ENCODE data around the gene BFSP1.

The BFSP1 gene

DNA sequence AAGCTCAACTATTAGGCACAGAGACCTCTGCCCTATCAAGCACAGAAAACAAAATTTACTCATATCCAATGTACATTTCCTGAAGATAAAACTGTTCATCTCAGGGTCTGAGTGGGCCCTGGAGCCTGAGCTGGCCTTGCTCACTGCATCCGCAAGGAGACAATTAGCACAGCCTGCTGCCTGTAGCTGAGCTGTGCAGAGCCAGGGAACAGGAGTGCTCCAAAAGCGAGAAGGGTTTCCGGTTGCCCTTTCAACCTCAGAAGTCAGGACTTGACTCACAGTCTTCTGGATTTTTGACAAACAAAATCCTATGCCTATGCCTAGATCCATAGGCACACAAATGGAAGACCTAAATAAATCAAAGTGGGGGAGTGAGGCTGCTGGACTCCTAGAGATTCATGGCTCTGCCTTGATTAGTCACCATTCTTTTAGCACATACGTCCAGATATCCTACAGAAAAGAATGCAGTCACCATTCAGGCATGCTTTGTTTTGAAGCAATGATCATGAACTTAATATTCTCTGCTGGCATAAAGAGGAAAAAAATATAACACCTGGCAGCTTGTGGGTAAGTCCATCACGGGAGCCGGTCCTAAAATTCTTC, 73.5 kb downstream of the BFSP1 start:
- no peak for DNase-seq

- no peak for DNase-seq
These were observed 74.1 kb downstream of the BFSP1 start for GRCh38 chr20:17457079-17457478.

- DNase-seq = no peak
These were observed 74.9 kb downstream of the BFSP1 start for GRCh38 chr20:17456279-17456678.

GRCh38 chr20:17453592-17453991, 77.6 kb downstream of the BFSP1 start:
- DNase-seq = no peak

GRCh38 chr20:17452441-17452840, 78.7 kb downstream of the BFSP1 start:
- DNase-seq = no peak

- no peak for DNase-seq
These were observed 82.1 kb downstream of the BFSP1 start for GRCh38 chr20:17449031-17449430.

DNA sequence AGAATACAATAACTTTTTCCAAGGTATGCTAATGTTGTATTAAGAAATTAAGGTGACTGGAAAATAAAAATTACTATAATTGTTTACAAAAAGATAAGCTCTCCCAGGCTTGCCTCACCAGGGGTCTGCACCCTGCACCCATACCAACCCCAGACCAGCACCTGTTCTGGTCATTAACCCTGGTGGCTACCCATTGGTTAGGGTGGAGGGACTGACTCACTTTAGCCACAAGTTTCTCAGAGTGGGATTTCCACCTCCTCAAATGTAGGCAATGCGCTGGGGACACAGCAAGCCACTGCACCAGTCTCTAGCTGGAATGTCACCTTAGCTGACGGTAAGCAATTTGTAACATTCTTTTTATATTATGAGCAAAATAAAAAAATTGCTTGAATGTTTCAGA, 83.1 kb downstream of the BFSP1 start:
- DNase-seq = no peak

- DNase-seq = no peak
These were observed 85.0 kb downstream of the BFSP1 start for GRCh38 chr20:17446171-17446570.

- DNase-seq = no peak
These were observed 85.6 kb downstream of the BFSP1 start for GRCh38 chr20:17445543-17445942.

DNA sequence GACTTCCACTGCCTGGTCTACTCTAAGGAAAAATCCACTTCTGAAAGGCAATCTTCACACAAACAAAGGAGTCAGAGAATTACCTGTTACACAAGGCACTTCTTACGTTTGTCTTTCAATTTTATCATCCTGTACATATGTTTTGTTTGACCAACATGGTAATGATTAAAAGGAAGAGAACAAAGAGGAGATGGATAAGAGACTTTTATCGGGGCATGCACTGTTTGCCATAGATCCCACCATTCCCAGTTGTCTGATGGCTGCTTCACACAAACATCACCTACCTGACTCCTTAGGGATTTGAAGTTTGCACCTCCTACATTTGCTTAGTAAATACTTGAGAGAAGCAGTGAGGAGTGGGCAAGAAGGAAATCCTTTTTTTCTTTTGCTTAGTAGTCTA, 87.1 kb downstream of the BFSP1 start:
- DNase-seq = no peak
